ENCODE measurements around the gene SERPINE1. TPM values are rescaled to one million over a fixed set of nuclear protein-coding genes. Genes with fewer than 3 reads are reported as not detected.

SERPINE1 gene
- total and polyA plus RNA-seq, 2 of the 8 experiments (the other 6 are each of a cell fraction or from before 2014, with no cell fraction given) = 3.7 to 5.6 TPM

- peak overlapping the region; percentile 10; the same call in 1 of the 2 replicates for H2BK5ac ChIP-seq (ENCODE audit: low read depth, low read length)
- H3K27me3 ChIP-seq (replicated peaks in 1 of 4; ENCODE audit: control insufficient read depth in 3 of 4, extremely low read depth in 1 of 4, insufficient read depth in 3 of 4, low read length in 3 of 4) = no peaks in the 10 kb centered on the region; a peak in 1 of 7 replicates
- peak overlapping the region; percentile 18 for H2BK120ac ChIP-seq (replicated peaks; ENCODE audit: low read depth, low read length)
- H3K27ac ChIP-seq (ENCODE audit: low read depth, low read length) = no peak overlapping the region
- peak overlapping the region; percentile 67 for H4K91ac ChIP-seq (replicated peaks; ENCODE audit: insufficient read length, low read length)
- peaks cover 11 to 19% (median 12%) of the 10 kb centered on the region in 4 experiments for H3K4me1 ChIP-seq (replicated peaks in 1 of 4; ENCODE audit: control insufficient read depth in 3 of 4, insufficient read depth in 4 of 4, low read length in 3 of 4)
- POLR2A ChIA-PET (ENCODE audit: partially characterized antibody) = interaction anchor here (0.6 to 3.2 kb wide), 7 partner anchors 9 to 236 kb away, joined by 3 to 15 read pairs (median 3); no protein-coding TSS in a partner anchor
- H2BK20ac ChIP-seq (ENCODE audit: low read length) = peak overlapping the region; percentile 88; the same call in 1 of the 2 replicates
- no peaks in the 10 kb centered on the region for H3K36me3 ChIP-seq (ENCODE audit: control insufficient read depth in 2 of 4, insufficient read depth in 4 of 4, low read length in 3 of 4)
- H3K4me2 ChIP-seq (ENCODE audit: insufficient read depth in 1 of 2, low read depth in 2 of 2, low read length in 2 of 2) = peak overlapping the region; percentile 57 to 70; a peak in 3 of 4 replicates
- CTCF ChIA-PET (ENCODE audit: partially characterized antibody) = interaction anchor here (0.6 to 8.3 kb wide), 14 partner anchors 9 to 159 kb away, joined by 3 to 80 read pairs (median 4); no protein-coding TSS in a partner anchor
- WGBS, 2 experiments (ENCODE audit: extremely low coverage in 1 of 2, insufficient coverage in 1 of 2, insufficient read length in 1 of 2, insufficient replicate concordance in 2 of 2, low coverage in 1 of 2, low lambda C conversion rate in 2 of 2, missing lambda C conversion rate in 1 of 2) = 86% methylated on average over 15 of the region's 15 CpGs; no CpG with 5 or more reads in 1 of the 2 experiments
- DNase-seq (ENCODE audit: low read depth in 1 of 2, low spot score in 2 of 2) (no peak), FAIRE-seq (no peak)
- TF ChIP-seq CREB1 (IDR thresholded peaks at IDR 0.05) = no peak
- TF ChIP-seq JUN (IDR thresholded peaks at IDR 0.05; ENCODE audit: low read depth, low read length) = no peak
- no peak for TF ChIP-seq EZH2 (IDR thresholded peaks at IDR 0.05; ENCODE audit: low read depth, low read length, severe bottlenecking)
- 0 out of 2 replicates have a peak, but pooled peaks have one; percentile 9 for TF ChIP-seq MAX (IDR thresholded peaks at IDR 0.05)
- no peaks in the 10 kb centered on the region for H3K79me2 ChIP-seq (ENCODE audit: control insufficient read depth in 1 of 2, insufficient read depth in 2 of 2, low read length in 2 of 2)
- peak overlapping the region; percentile 36 for H3K4ac ChIP-seq (replicated peaks; ENCODE audit: insufficient read length, low read depth, low read length)
- no peak overlapping the region for H3K23ac ChIP-seq (ENCODE audit: insufficient read length)
- H3K23me2 ChIP-seq (ENCODE audit: low read depth, low read length) = no peaks in the 10 kb centered on the region; the same call in 1 of the 2 replicates
- H2AFZ ChIP-seq (ENCODE audit: low read length) = no peak overlapping the region; the same call in 1 of the 2 replicates
- H3K56ac ChIP-seq (replicated peaks; ENCODE audit: insufficient read length, low read depth, low read length) = no peak overlapping the region
- H4K5ac ChIP-seq (ENCODE audit: insufficient read length, low read depth, low read length) = no peak overlapping the region
- H2BK15ac ChIP-seq (ENCODE audit: low read length) = no peak overlapping the region; the same call in 1 of the 2 replicates
- no peak overlapping the region for H2AK5ac ChIP-seq (ENCODE audit: low read depth, low read length)
- H3K14ac ChIP-seq (ENCODE audit: insufficient read length) = no peak overlapping the region
- H3K4me3 ChIP-seq (ENCODE audit: extremely low read depth in 1 of 4, insufficient read depth in 2 of 4, low read depth in 3 of 4, low read length in 4 of 4) = no peak overlapping the region
- no peak overlapping the region for H3K9ac ChIP-seq (replicated peaks in 1 of 4; ENCODE audit: extremely low read depth in 1 of 4, low read depth in 3 of 4, low read length in 3 of 4)
- H4K8ac ChIP-seq (ENCODE audit: extremely low read depth, insufficient read depth, low read length) = no peak overlapping the region
- H2BK12ac ChIP-seq (ENCODE audit: low read depth, low read length) = peak overlapping the region; percentile 97; the same call in 1 of the 2 replicates
- H3K79me1 ChIP-seq (ENCODE audit: low read depth, low read length) = no peaks in the 10 kb centered on the region
- H3K9me3 ChIP-seq (ENCODE audit: insufficient read depth in 2 of 2, low read depth in 1 of 2, low read length in 1 of 2) = peaks cover 0 to 4% of the 10 kb centered on the region in 2 experiments; a peak in 1 of 4 replicates
- H4K20me1 ChIP-seq (replicated peaks in 1 of 2; ENCODE audit: control insufficient read depth in 1 of 2, insufficient read depth in 2 of 2, low read length in 2 of 2) = no peaks in the 10 kb centered on the region
- peak overlapping the region; percentile 25; the same call in 1 of the 2 replicates for H3K18ac ChIP-seq (ENCODE audit: extremely low read depth, low read length)
These were observed 784 bp upstream of the SERPINE1 start for GRCh38 chr7:101125989-101126650.

Data from H1 (cell line).